SK-N-SH (cell line): Measurements from ENCODE around the gene UCP1. TPM values are rescaled to one million over a fixed set of nuclear protein-coding genes. Genes with fewer than 3 reads are reported as not detected.

Experiments
- CTCF ChIA-PET: fragments of 300-600, 350-600 bp; formaldehyde crosslinking; extraction: SDS; loops from one replicate; lab custom pipeline; 2021; lab: Yijun Ruan, JAX
- POLR2A ChIA-PET: fragments of 350-600 bp; sonication (Branson Sonifier 250); formaldehyde crosslinking; extraction: SDS; loops from one replicate; lab custom pipeline; 2020; ENCODE audit warnings: antibody characterized with exemption, inconsistent platforms; lab: Yijun Ruan, JAX
- DNase-seq: peaks from one replicate; pipeline ENCODE4 v3.0.0; 2012
- H2AFZ ChIP-seq: fragments of 200-600 bp; sonication (generic); 2 replicates; pipeline ENCODE4 v1.8.1; 2016; ENCODE audit warnings: antibody characterized with exemption, mild to moderate bottlenecking, low read depth
- H3F3A ChIP-seq: fragments of 200-600 bp; sonication (generic); replicated peaks from 2 replicates; pipeline ENCODE3; 2016; ENCODE audit warnings: antibody characterized with exemption, mild to moderate bottlenecking; ENCODE audit not compliant: insufficient read depth
- H3K27ac ChIP-seq, 2 experiments: fragments of 200-500 bp in 1 of 2; fragments of 200-600 bp in 1 of 2; sonication (Bioruptor generic) in 1 of 2; sonication (generic), shearing (Covaris generic) in 1 of 2; 2 replicates each; pipeline versions ENCODE4 v1.5.1 to v1.6.1; 2014 to 2016; ENCODE audit warnings: low read depth in 2 of 2, inconsistent platforms in 1 of 2, low read length in 1 of 2, mild to moderate bottlenecking in 1 of 2, mixed read lengths in 1 of 2
- H3K27me3 ChIP-seq: fragments of 200-600 bp; sonication (generic), shearing (Covaris generic); 2 replicates; pipeline ENCODE4 v1.6.1; 2016; ENCODE audit warnings: mixed run types; ENCODE audit not compliant: insufficient read depth
- H3K36me3 ChIP-seq, 2 experiments: fragments of 200-500 bp in 1 of 2; fragments of 200-600 bp in 1 of 2; sonication (Bioruptor generic) in 1 of 2; sonication (generic) in 1 of 2; replicated peaks in 1 of 2; 2 replicates each; pipeline versions ENCODE3 to v1.5.1; 2014 to 2016; ENCODE audit warnings: low read length in 1 of 2, mild to moderate bottlenecking in 1 of 2; ENCODE audit not compliant: insufficient read depth in 2 of 2, control insufficient read depth in 1 of 2
- H3K4me1 ChIP-seq, 2 experiments: fragments of 200-500 bp in 1 of 2; fragments of 200-600 bp in 1 of 2; sonication (Bioruptor generic) in 1 of 2; sonication (generic), shearing (Covaris generic) in 1 of 2; 2 replicates each; pipeline versions ENCODE4 v1.5.1 to v1.6.1; 2014 to 2016; ENCODE audit warnings: low read depth in 1 of 2, low read length in 1 of 2, mixed run types in 1 of 2; ENCODE audit not compliant: insufficient read depth in 2 of 2, control insufficient read depth in 1 of 2
- H3K4me2 ChIP-seq: fragments of 200-600 bp; sonication (generic), shearing (Covaris generic); 2 replicates; pipeline ENCODE4 v1.6.1; 2017; ENCODE audit warnings: mixed run types
- H3K4me3 ChIP-seq, 2 experiments: fragments of 200-500 bp in 1 of 2; fragments of 200-600 bp in 1 of 2; sonication (Bioruptor generic) in 1 of 2; sonication (generic), shearing (Covaris generic) in 1 of 2; 2 replicates each; pipeline versions ENCODE4 v1.5.1 to v1.8.1; 2014 to 2016; ENCODE audit warnings: low read depth in 2 of 2, inconsistent platforms in 1 of 2, low read length in 1 of 2, mild to moderate bottlenecking in 1 of 2, mixed read lengths in 1 of 2, moderate library complexity in 1 of 2
- H3K79me2 ChIP-seq: fragments of 200-600 bp; sonication (generic); 2 replicates; pipeline ENCODE4 v1.8.1; 2017; ENCODE audit warnings: mild to moderate bottlenecking; ENCODE audit not compliant: insufficient read depth
- H3K9ac ChIP-seq: fragments of 200-600 bp; sonication (generic); 2 replicates; pipeline ENCODE4 v1.6.1; 2017; ENCODE audit warnings: mixed run types
- H3K9me2 ChIP-seq: fragments of 200-600 bp; sonication (generic); 2 replicates; pipeline ENCODE4 v1.6.1; 2017; ENCODE audit warnings: mixed run types
- H3K9me3 ChIP-seq: fragments of 200-600 bp; sonication (generic); 2 replicates; pipeline ENCODE4 v1.6.1; 2017; ENCODE audit warnings: mixed run types, mild to moderate bottlenecking, moderate library complexity
- H4K20me1 ChIP-seq: fragments of 200-600 bp; sonication (generic); 2 replicates; pipeline ENCODE4 v1.6.1; 2017; ENCODE audit warnings: mild to moderate bottlenecking, mixed run types; ENCODE audit not compliant: insufficient read depth
- CTCF ChIP-seq: fragments of 200-600 bp; sonication (generic); IDR thresholded peaks from 2 replicates; pipeline ENCODE4 v1.6.1; 2017; ENCODE audit warnings: antibody characterized with exemption, mild to moderate bottlenecking, moderate library complexity
- ELF1 ChIP-seq: IDR thresholded peaks from 2 replicates; pipeline ENCODE4 v1.4.0; 2012
- EP300 ChIP-seq, 2 experiments: IDR thresholded peaks; 2 replicates each; pipeline versions ENCODE4 v1.4.0 to v1.6.1; 2012; ENCODE audit warnings: borderline replicate concordance in 1 of 2, low read depth in 1 of 2, low read length in 1 of 2
- EZH2phosphoT487 ChIP-seq: fragments of 200-600 bp; sonication (generic); IDR thresholded peaks from 2 replicates; pipeline ENCODE4 v1.6.1; 2017; ENCODE audit warnings: low read depth, mixed run types, mild to moderate bottlenecking, antibody characterized with exemption, moderate library complexity, borderline replicate concordance
- FOXJ3 ChIP-seq: sonication (generic); formaldehyde crosslinking; IDR thresholded peaks from 2 replicates; pipeline ENCODE4 v1.5.1; 2020; ENCODE audit warnings: mild to moderate bottlenecking, missing genetic modification reagents
- FOXM1 ChIP-seq: IDR thresholded peaks from 2 replicates; pipeline ENCODE4 v1.4.0; 2012; ENCODE audit warnings: low read depth, mild to moderate bottlenecking
- MAX ChIP-seq: IDR thresholded peaks from 2 replicates; pipeline ENCODE4 v1.4.0; 2012; ENCODE audit warnings: low read depth
- MEF2A ChIP-seq: IDR thresholded peaks from 2 replicates; pipeline ENCODE4 v1.4.0; 2012; ENCODE audit warnings: low read depth, borderline replicate concordance
- PBX3 ChIP-seq: IDR thresholded peaks from 2 replicates; pipeline ENCODE4; 2012
- POLR2AphosphoS5 ChIP-seq: IDR thresholded peaks from 2 replicates; pipeline ENCODE4 v1.6.1; 2012; ENCODE audit warnings: low read depth, low read length
- RAD21 ChIP-seq: IDR thresholded peaks from 2 replicates; pipeline ENCODE4 v1.6.1; 2012; ENCODE audit warnings: mild to moderate bottlenecking, low read length
- SMC3 ChIP-seq: IDR thresholded peaks from 2 replicates; pipeline ENCODE4 v1.6.1; 2012; ENCODE audit warnings: low read depth, low read length, improper control_type of control experiment
- TCF12 ChIP-seq: IDR thresholded peaks from 2 replicates; pipeline ENCODE4 v1.4.0; 2012
- USF1 ChIP-seq: IDR thresholded peaks from 2 replicates; pipeline ENCODE4 v1.4.0; 2012; ENCODE audit warnings: low read depth, borderline replicate concordance
- YY1 ChIP-seq: IDR thresholded peaks from 2 replicates; pipeline ENCODE4 v1.4.0; 2012; ENCODE audit warnings: low read depth, mild to moderate bottlenecking
- WGBS: methylation state at CpG from one replicate; pipeline ENCODE4 v1.1.6; 2017; ENCODE audit warnings: low lambda C conversion rate; 5-methylcytosine and 5-hydroxymethylcytosine counted together
- polyA plus RNA-seq, 3 experiments: library from polyadenylated mRNA; depleted of rRNA; stranded (reverse); fragments of >200 nt; gene quantifications; 2 replicates each; pipeline ENCODE4 v1.2.3, GENCODE V29; 2012

The UCP1 gene
- polyA plus RNA-seq, 1 of the 3 experiments (the other 2 are of a cell fraction), result not detected

GRCh38 chr4:140584439-140584838, 15.7 kb upstream of the UCP1 start:
- H3K79me2 ChIP-seq, result no peaks in the 10 kb centered on the region
- peaks cover 18% of the 10 kb centered on the region; the same call in 1 of the 2 replicates for H3K27me3 ChIP-seq
- H2AFZ ChIP-seq, result no peak overlapping the region
- H4K20me1 ChIP-seq, result no peaks in the 10 kb centered on the region
- H3K9me3 ChIP-seq, result no peaks in the 10 kb centered on the region
- CTCF ChIA-PET, result no interaction called here
- TF ChIP-seq EP300 (IDR thresholded peaks at IDR 0.05; ENCODE audit: borderline replicate concordance in 1 of 2, low read depth in 1 of 2, low read length in 1 of 2), result no peak
- no peak for TF ChIP-seq EZH2phosphoT487
- no peak for TF ChIP-seq PBX3
- no peak for TF ChIP-seq CTCF
- no peak for TF ChIP-seq ELF1
- no peak for TF ChIP-seq MAX
- TF ChIP-seq FOXJ3 (CRISPR knock-in tag), result no peak
- H3K4me3 ChIP-seq, result no peak overlapping the region
- POLR2A ChIA-PET, result no interaction called here
- no peak overlapping the region for H3K27ac ChIP-seq
- H3K4me1 ChIP-seq, result peaks cover 0 to under 1% of the 10 kb centered on the region in 2 experiments; a peak in 1 of 4 replicates
- H3K9ac ChIP-seq, result no peak overlapping the region
- no peaks in the 10 kb centered on the region for H3K9me2 ChIP-seq
- H3F3A ChIP-seq, result no peaks in the 10 kb centered on the region
- H3K4me2 ChIP-seq, result no peak overlapping the region
- DNase-seq, result no peak
- 13% methylated on average over 1 of the region's 1 CpG for WGBS
- H3K36me3 ChIP-seq, result no peaks in the 10 kb centered on the region

- 59% methylated on average over 3 of the region's 3 CpGs for WGBS
- Histone ChIP-seq H3K4me3 (no peak overlapping the region), H3K4me1 (peaks cover 0 to 4% of the 10 kb centered on the region in 2 experiments; a peak in 1 of 4 replicates), H3K9me2 (no peaks in the 10 kb centered on the region), H4K20me1 (no peaks in the 10 kb centered on the region), H3K27me3 (peaks cover 34% of the 10 kb centered on the region; the same call in 1 of the 2 replicates), H3K79me2 (no peaks in the 10 kb centered on the region), H2AFZ (no peak overlapping the region), H3F3A (no peaks in the 10 kb centered on the region), H3K36me3 (no peaks in the 10 kb centered on the region), H3K9ac (no peak overlapping the region), H3K4me2 (no peak overlapping the region), H3K27ac (no peak overlapping the region), H3K9me3 (no peaks in the 10 kb centered on the region)
- DNase-seq, result no peak
- POLR2A ChIA-PET, result no interaction called here
- TF ChIP-seq EZH2phosphoT487 (no peak), SMC3 (no peak), PBX3 (no peak), FOXJ3 (CRISPR knock-in tag) (no peak), TCF12 (no peak), CTCF (no peak), FOXM1 (no peak), POLR2AphosphoS5 (no peak), MEF2A (no peak), YY1 (no peak), USF1 (no peak), MAX (no peak), EP300 (IDR thresholded peaks at IDR 0.05; ENCODE audit: borderline replicate concordance in 1 of 2, low read depth in 1 of 2, low read length in 1 of 2) (no peak), RAD21 (no peak)
- CTCF ChIA-PET, result no interaction called here
Observed at GRCh38 chr4:140581078-140581477, 12.3 kb upstream of the UCP1 start.
